Breast epithelium (tissue), 3 donors: ENCODE data around the gene BMAL1.

Experiments used
- CTCF ChIP-seq, 3 donors: fragments of 450-650 bp; IDR thresholded peaks; one replicate each; pipeline ENCODE4 v1.5.1; 2016 to 2017; ENCODE audit warnings: antibody characterized with exemption in 3 of 3, mild to moderate bottlenecking in 3 of 3, moderate library complexity in 3 of 3
- POLR2AphosphoS5 ChIP-seq, 3 donors: sonication (generic); formaldehyde crosslinking; IDR thresholded peaks; one replicate each; pipeline ENCODE4 v1.6.1; 2017; ENCODE audit warnings: antibody characterized with exemption in 3 of 3

GRCh38 chr11:13294771-13295579 lies 17.4 kb downstream of the BMAL1 start:
- TF ChIP-seq CTCF (IDR thresholded peaks at IDR 0.05) (no peak), POLR2AphosphoS5 (IDR thresholded peaks at IDR 0.05) (no peak)
